H1 (cell line): Measurements from ENCODE around the gene HTR1D. TPM values are rescaled to one million over a fixed set of nuclear protein-coding genes. Genes with fewer than 3 reads are reported as not detected.

Experiments used
- CTCF ChIA-PET: fragments of 300-600 bp; sonication (Branson Sonifier 250); formaldehyde crosslinking; loops from one replicate; lab custom pipeline; 2021; ENCODE audit not compliant: partially characterized antibody; lab: Charles Lee
- POLR2A ChIA-PET: fragments of 300-600 bp; sonication (Branson Sonifier 250); formaldehyde crosslinking; loops from one replicate; lab custom pipeline; 2021; ENCODE audit warnings: inconsistent platforms; ENCODE audit not compliant: partially characterized antibody; lab: Charles Lee
- DNase-seq, 2 experiments: peaks; one replicate each; pipeline versions ENCODE4 v3.0.0 to v3.0.0-alpha.2; 2010 to 2022; ENCODE audit warnings: low spot score in 2 of 2, low read depth in 1 of 2, mixed read lengths in 1 of 2
- FAIRE-seq: peaks from 2 replicates; lab custom pipeline; 2011; peaks lifted over from hg19 to GRCh38; lab: Jason Lieb, UNC
- H2AFZ ChIP-seq: 2 replicates; pipeline ENCODE4 v1.8.1; 2012; ENCODE audit warnings: low read length, inconsistent platforms
- H2AK5ac ChIP-seq: 2 replicates; pipeline ENCODE4 v1.6.1; 2013; ENCODE audit warnings: low read depth, low read length
- H2BK120ac ChIP-seq: replicated peaks from 2 replicates; pipeline ENCODE3; 2013; ENCODE audit warnings: low read depth, low read length, inconsistent platforms
- H2BK12ac ChIP-seq: 2 replicates; pipeline ENCODE4 v1.6.1; 2013; ENCODE audit warnings: low read depth, low read length
- H2BK15ac ChIP-seq: 2 replicates; pipeline ENCODE4 v1.6.1; 2013; ENCODE audit warnings: low read length
- H2BK20ac ChIP-seq: 2 replicates; pipeline ENCODE4 v1.6.1; 2013; ENCODE audit warnings: low read length
- H2BK5ac ChIP-seq: 2 replicates; pipeline ENCODE4 v1.6.1; 2013; ENCODE audit warnings: low read depth, low read length
- H3K14ac ChIP-seq: 2 replicates; pipeline ENCODE4 v1.6.1; 2013; ENCODE audit warnings: inconsistent platforms; ENCODE audit not compliant: insufficient read length
- H3K18ac ChIP-seq: 2 replicates; pipeline ENCODE4 v1.6.1; 2013; ENCODE audit warnings: low read length; ENCODE audit errors: extremely low read depth
- H3K23ac ChIP-seq: 2 replicates; pipeline ENCODE4 v1.6.1; 2013; ENCODE audit warnings: inconsistent platforms; ENCODE audit not compliant: insufficient read length
- H3K23me2 ChIP-seq: 2 replicates; pipeline ENCODE4 v1.6.1; 2013; ENCODE audit warnings: low read depth, low read length
- H3K27ac ChIP-seq: 2 replicates; pipeline ENCODE4 v1.6.1; 2011; ENCODE audit warnings: low read depth, low read length, inconsistent platforms
- H3K27me3 ChIP-seq, 4 experiments: replicated peaks in 1 of 4; 1 replicate in 1 of 4; 2 replicates in 3 of 4; pipeline versions ENCODE4 v1.6.1 to v1.8.1; 2011 to 2013; ENCODE audit warnings: low read length in 3 of 4, mild to moderate bottlenecking in 3 of 4, inconsistent platforms in 2 of 4, mixed read lengths in 2 of 4, moderate library complexity in 1 of 4; ENCODE audit not compliant: control insufficient read depth in 3 of 4, insufficient read depth in 3 of 4; ENCODE audit errors: extremely low read depth in 1 of 4
- H3K36me3 ChIP-seq, 4 experiments: 2 replicates each; pipeline versions ENCODE4 v1.6.1 to v1.8.1; 2011 to 2013; ENCODE audit warnings: mild to moderate bottlenecking in 4 of 4, low read length in 3 of 4, moderate library complexity in 2 of 4, control low read depth in 1 of 4, inconsistent platforms in 1 of 4; ENCODE audit not compliant: insufficient read depth in 4 of 4, control insufficient read depth in 2 of 4
- H3K4ac ChIP-seq: replicated peaks from 2 replicates; pipeline ENCODE3; 2013; ENCODE audit warnings: low read length, low read depth, mixed read lengths, inconsistent platforms; ENCODE audit not compliant: insufficient read length
- H3K4me1 ChIP-seq, 4 experiments: replicated peaks in 1 of 4; 1 replicate in 1 of 4; 2 replicates in 3 of 4; pipeline versions ENCODE4 v1.6.1 to v1.8.1; 2011 to 2013; ENCODE audit warnings: low read length in 3 of 4, inconsistent platforms in 2 of 4, mixed read lengths in 1 of 4; ENCODE audit not compliant: insufficient read depth in 4 of 4, control insufficient read depth in 3 of 4
- H3K4me2 ChIP-seq, 2 experiments: 2 replicates each; pipeline versions ENCODE4 v1.6.1 to v1.8.1; 2011 to 2013; ENCODE audit warnings: low read depth in 2 of 2, low read length in 2 of 2, control low read depth in 1 of 2, inconsistent platforms in 1 of 2, mild to moderate bottlenecking in 1 of 2; ENCODE audit not compliant: insufficient read depth in 1 of 2
- H3K4me3 ChIP-seq, 4 experiments: fragments of 200-600, 300-600 bp in 1 of 4; sonication (generic), shearing (Covaris generic), sonication (Bioruptor Twin) in 1 of 4; 2 replicates each; pipeline versions ENCODE4 v1.5.1 to v1.8.1; 2011 to 2016; ENCODE audit warnings: low read length in 4 of 4, low read depth in 3 of 4, control low read depth in 2 of 4, inconsistent platforms in 2 of 4, mild to moderate bottlenecking in 2 of 4, mixed read lengths in 1 of 4, moderate library complexity in 1 of 4; ENCODE audit not compliant: insufficient read depth in 2 of 4; ENCODE audit errors: extremely low read depth in 1 of 4
- H3K56ac ChIP-seq: replicated peaks from 2 replicates; pipeline ENCODE3; 2013; ENCODE audit warnings: low read depth, mild to moderate bottlenecking, mixed read lengths, low read length, inconsistent platforms; ENCODE audit not compliant: insufficient read length
- H3K79me1 ChIP-seq: 2 replicates; pipeline ENCODE4 v1.6.1; 2013; ENCODE audit warnings: low read depth, low read length, control low read depth
- H3K79me2 ChIP-seq, 2 experiments: 2 replicates each; pipeline versions ENCODE4 v1.6.1 to v1.8.1; 2012 to 2013; ENCODE audit warnings: low read length in 2 of 2, mild to moderate bottlenecking in 2 of 2, inconsistent platforms in 1 of 2; ENCODE audit not compliant: insufficient read depth in 2 of 2, control insufficient read depth in 1 of 2
- H3K9ac ChIP-seq, 4 experiments: replicated peaks in 1 of 4; 1 replicate in 1 of 4; 2 replicates in 3 of 4; pipeline versions ENCODE4 v1.6.1 to v1.8.1; 2011 to 2013; ENCODE audit warnings: low read depth in 3 of 4, low read length in 3 of 4, control low read depth in 2 of 4, mild to moderate bottlenecking in 2 of 4, moderate library complexity in 2 of 4, inconsistent platforms in 1 of 4; ENCODE audit errors: extremely low read depth in 1 of 4
- H3K9me3 ChIP-seq, 2 experiments: 2 replicates each; pipeline versions ENCODE4 v1.6.1 to v1.8.1; 2012 to 2013; ENCODE audit warnings: mild to moderate bottlenecking in 2 of 2, moderate library complexity in 2 of 2, control low read depth in 1 of 2, inconsistent platforms in 1 of 2, low read depth in 1 of 2, low read length in 1 of 2, mixed read lengths in 1 of 2; ENCODE audit not compliant: insufficient read depth in 2 of 2
- H4K20me1 ChIP-seq, 2 experiments: replicated peaks in 1 of 2; 2 replicates each; pipeline versions ENCODE3 to v1.8.1; 2011 to 2013; ENCODE audit warnings: inconsistent platforms in 2 of 2, low read length in 2 of 2, mild to moderate bottlenecking in 1 of 2; ENCODE audit not compliant: insufficient read depth in 2 of 2, control insufficient read depth in 1 of 2
- H4K5ac ChIP-seq: 2 replicates; pipeline ENCODE4 v1.6.1; 2013; ENCODE audit warnings: low read length, low read depth, mixed read lengths, inconsistent platforms; ENCODE audit not compliant: insufficient read length
- H4K8ac ChIP-seq: 2 replicates; pipeline ENCODE4 v1.8.0; 2013; ENCODE audit warnings: mild to moderate bottlenecking, moderate library complexity, low read length, inconsistent platforms; ENCODE audit not compliant: insufficient read depth; ENCODE audit errors: extremely low read depth
- H4K91ac ChIP-seq: replicated peaks from 2 replicates; pipeline ENCODE3; 2013; ENCODE audit warnings: low read length, mixed read lengths, inconsistent platforms; ENCODE audit not compliant: insufficient read length
- POLR2A ChIP-seq, 2 experiments: IDR thresholded peaks; 1 replicate in 1 of 2; 2 replicates in 1 of 2; pipeline ENCODE4 v1.6.1; 2011; ENCODE audit warnings: low read depth in 2 of 2, low read length in 2 of 2, mild to moderate bottlenecking in 2 of 2; ENCODE audit errors: control extremely low read depth in 1 of 2
- SAP30 ChIP-seq: fragments of 300-600 bp; sonication (generic); IDR thresholded peaks from 2 replicates; pipeline ENCODE4 v1.7.1; 2012; ENCODE audit warnings: low read length, moderate library complexity, mild to moderate bottlenecking, inconsistent platforms; ENCODE audit not compliant: insufficient read depth, insufficient replicate concordance
- SRF ChIP-seq: IDR thresholded peaks from 2 replicates; pipeline ENCODE4 v1.6.1; 2011; ENCODE audit warnings: mild to moderate bottlenecking, low read depth, low read length, moderate library complexity
- WGBS, 2 experiments: shearing (Covaris generic) in 1 of 2; methylation state at CpG; one replicate each; pipeline versions ENCODE4 v1.1.6 to v1.1.7; 2013 to 2015; ENCODE audit warnings: low lambda C conversion rate in 2 of 2, mixed read lengths in 2 of 2, inconsistent platforms in 1 of 2, low coverage in 1 of 2, missing lambda C conversion rate in 1 of 2; ENCODE audit not compliant: insufficient replicate concordance in 2 of 2, insufficient coverage in 1 of 2, insufficient read length in 1 of 2; ENCODE audit errors: extremely low coverage in 1 of 2, missing lambda C conversion rate in 1 of 2; 5-methylcytosine and 5-hydroxymethylcytosine counted together
- polyA plus RNA-seq, 7 experiments: library from polyadenylated mRNA; depleted of rRNA in 3 of 7; stranded (reverse) in 5 of 7; unstranded in 2 of 7; fragments of >200 nt in 5 of 7; fragments of 200-250 nt in 2 of 7; gene quantifications; 1 replicate in 5 of 7; 2 replicates in 1 of 7; 4 replicates in 1 of 7; pipeline versions ENCODE4 v1.2.1 to v1.2.3, GENCODE V29; 2011 to 2013; ENCODE audit warnings: missing spikeins in 2 of 7, mixed read lengths in 2 of 7
- total RNA-seq: library from RNA; stranded (reverse); fragmentation: NEBNext Ultra II Directional; extraction: Animal tissue kit (Norgen Biotek cat#: 25700); gene quantifications from 2 replicates; pipeline ENCODE4 v1.2.1, GENCODE V29; 2021
- TF ChIP-seq, protein P1 (sequence below): IDR thresholded peaks from 2 replicates; pipeline ENCODE4 v1.6.1; 2012; ENCODE audit warnings: low read length, inconsistent platforms

HTR1D gene
- total and polyA plus RNA-seq, 2 of the 8 experiments (the other 6 are each of a cell fraction or from before 2014, with no cell fraction given) = 8.8 to 11.5 TPM

- no peaks in the 10 kb centered on the region for H3K79me1 ChIP-seq
- H4K5ac ChIP-seq = no peak overlapping the region
- H4K8ac ChIP-seq = no peak overlapping the region
- POLR2A ChIA-PET = no interaction called here
- no peak overlapping the region for H2BK120ac ChIP-seq
- H2BK5ac ChIP-seq = no peak overlapping the region
- H3K4me3 ChIP-seq = no peak overlapping the region
- no peak overlapping the region for H2BK12ac ChIP-seq
- peaks cover 0 to 3% (median 0%) of the 10 kb centered on the region in 4 experiments; a peak in 1 of 7 replicates for H3K4me1 ChIP-seq
- no peak overlapping the region for H2BK20ac ChIP-seq
- no peak overlapping the region for H3K4me2 ChIP-seq
- no peaks in the 10 kb centered on the region for H3K36me3 ChIP-seq
- no peak overlapping the region for H3K18ac ChIP-seq
- H3K9ac ChIP-seq = no peak overlapping the region
- no peak overlapping the region for H3K14ac ChIP-seq
- no peak overlapping the region for H4K91ac ChIP-seq
- no peak overlapping the region for H2AFZ ChIP-seq
- TF ChIP-seq SRF (no peak), POLR2A (IDR thresholded peaks at IDR 0.05; ENCODE audit: control extremely low read depth in 1 of 2, low read depth in 2 of 2, low read length in 2 of 2) (no peak), SAP30 (no peak)
- TF ChIP-seq, protein P1, sequence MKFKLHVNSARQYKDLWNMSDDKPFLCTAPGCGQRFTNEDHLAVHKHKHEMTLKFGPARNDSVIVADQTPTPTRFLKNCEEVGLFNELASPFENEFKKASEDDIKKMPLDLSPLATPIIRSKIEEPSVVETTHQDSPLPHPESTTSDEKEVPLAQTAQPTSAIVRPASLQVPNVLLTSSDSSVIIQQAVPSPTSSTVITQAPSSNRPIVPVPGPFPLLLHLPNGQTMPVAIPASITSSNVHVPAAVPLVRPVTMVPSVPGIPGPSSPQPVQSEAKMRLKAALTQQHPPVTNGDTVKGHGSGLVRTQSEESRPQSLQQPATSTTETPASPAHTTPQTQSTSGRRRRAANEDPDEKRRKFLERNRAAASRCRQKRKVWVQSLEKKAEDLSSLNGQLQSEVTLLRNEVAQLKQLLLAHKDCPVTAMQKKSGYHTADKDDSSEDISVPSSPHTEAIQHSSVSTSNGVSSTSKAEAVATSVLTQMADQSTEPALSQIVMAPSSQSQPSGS = no peak
- TF ChIP-seq, all 59 proteins: peak for 0
- no peaks in the 10 kb centered on the region for H3K79me2 ChIP-seq
- H3K27me3 ChIP-seq = no peaks in the 10 kb centered on the region
- no peaks in the 10 kb centered on the region for H4K20me1 ChIP-seq
- H3K27ac ChIP-seq = no peak overlapping the region
- no peak overlapping the region for H3K23ac ChIP-seq
- H2AK5ac ChIP-seq = no peak overlapping the region
- H3K4ac ChIP-seq = no peak overlapping the region
- FAIRE-seq (no peak), DNase-seq (no peak)
- no peak overlapping the region for H3K56ac ChIP-seq
- CTCF ChIA-PET = interaction anchor here (1.0 to 1.7 kb wide), 9 partner anchors 10 to 701 kb away, joined by 3 to 10 read pairs (median 3); partner anchors contain the start of gene HTR1D
- WGBS, 2 experiments = 97% methylated on average over 2 of the region's 2 CpGs; no CpG with 5 or more reads in 1 of the 2 experiments
- H2BK15ac ChIP-seq = no peak overlapping the region
- H3K9me3 ChIP-seq = no peaks in the 10 kb centered on the region
- no peaks in the 10 kb centered on the region for H3K23me2 ChIP-seq
Measured at GRCh38 chr1:23227806-23228205, 10.5 kb upstream of the HTR1D start.
